SK-N-SH treated with all-trans-retinoic acid at 6 μM for 48 hours (cell line): ENCODE results near the gene YLPM1.

Experiments used
- BACH2 ChIP-seq: fragments of 250-450 bp; sonication (Bioruptor Pico); IDR thresholded peaks from 2 replicates; pipeline ENCODE4 v1.9.0; 2021; ENCODE audit warnings: mild to moderate bottlenecking, borderline replicate concordance
- CREB5 ChIP-seq: fragments of 250-450 bp; sonication (Bioruptor Pico); IDR thresholded peaks from 2 replicates; pipeline ENCODE4 v1.5.1; 2020; ENCODE audit warnings: low read depth, mild to moderate bottlenecking, moderate library complexity
- ESRRG ChIP-seq: fragments of 250-450 bp; sonication (Bioruptor Pico); IDR thresholded peaks from 2 replicates; pipeline ENCODE4 v1.6.1; 2021; ENCODE audit warnings: mild to moderate bottlenecking
- GLIS3 ChIP-seq: fragments of 250-450 bp; sonication (Bioruptor Pico); IDR thresholded peaks from 2 replicates; pipeline ENCODE4 v1.5.0; 2020; ENCODE audit warnings: mild to moderate bottlenecking, moderate library complexity
- PPARA ChIP-seq: fragments of 250-450 bp; sonication (Bioruptor Pico); IDR thresholded peaks from 2 replicates; pipeline ENCODE4 v1.5.0; 2020; ENCODE audit warnings: mild to moderate bottlenecking, borderline replicate concordance
- RARB ChIP-seq: fragments of 250-450 bp; sonication (Bioruptor Pico); IDR thresholded peaks from 2 replicates; pipeline ENCODE4 v1.8.0; 2021; ENCODE audit warnings: mild to moderate bottlenecking, moderate library complexity
- TCF4 ChIP-seq: fragments of 250-450 bp; sonication (Bioruptor Pico); IDR thresholded peaks from 2 replicates; pipeline ENCODE4 v1.8.0; 2021; ENCODE audit warnings: mild to moderate bottlenecking, moderate library complexity, borderline replicate concordance
- TOX ChIP-seq: fragments of 250-450 bp; sonication (Bioruptor Pico); IDR thresholded peaks from 2 replicates; pipeline ENCODE4 v1.8.0; 2021; ENCODE audit warnings: mild to moderate bottlenecking, moderate library complexity, borderline replicate concordance
- ZFP30 ChIP-seq: fragments of 450-650 bp; formaldehyde crosslinking; IDR thresholded peaks from 2 replicates; pipeline ENCODE4 v1.5.0; 2022; ENCODE audit warnings: mild to moderate bottlenecking, moderate library complexity
- TF ChIP-seq, protein P1 (sequence below): fragments of 250-450 bp; sonication (Bioruptor Pico); IDR thresholded peaks from 2 replicates; pipeline ENCODE4 v1.8.0; 2020; ENCODE audit warnings: mild to moderate bottlenecking, moderate library complexity, borderline replicate concordance

GRCh38 chr14:74754157-74754556 lies 9.0 kb upstream of the YLPM1 start:
- TF ChIP-seq CREB5 (CRISPR knock-in tag), result no peak
- TF ChIP-seq BACH2 (CRISPR knock-in tag), result no peak
- TF ChIP-seq, protein P1, sequence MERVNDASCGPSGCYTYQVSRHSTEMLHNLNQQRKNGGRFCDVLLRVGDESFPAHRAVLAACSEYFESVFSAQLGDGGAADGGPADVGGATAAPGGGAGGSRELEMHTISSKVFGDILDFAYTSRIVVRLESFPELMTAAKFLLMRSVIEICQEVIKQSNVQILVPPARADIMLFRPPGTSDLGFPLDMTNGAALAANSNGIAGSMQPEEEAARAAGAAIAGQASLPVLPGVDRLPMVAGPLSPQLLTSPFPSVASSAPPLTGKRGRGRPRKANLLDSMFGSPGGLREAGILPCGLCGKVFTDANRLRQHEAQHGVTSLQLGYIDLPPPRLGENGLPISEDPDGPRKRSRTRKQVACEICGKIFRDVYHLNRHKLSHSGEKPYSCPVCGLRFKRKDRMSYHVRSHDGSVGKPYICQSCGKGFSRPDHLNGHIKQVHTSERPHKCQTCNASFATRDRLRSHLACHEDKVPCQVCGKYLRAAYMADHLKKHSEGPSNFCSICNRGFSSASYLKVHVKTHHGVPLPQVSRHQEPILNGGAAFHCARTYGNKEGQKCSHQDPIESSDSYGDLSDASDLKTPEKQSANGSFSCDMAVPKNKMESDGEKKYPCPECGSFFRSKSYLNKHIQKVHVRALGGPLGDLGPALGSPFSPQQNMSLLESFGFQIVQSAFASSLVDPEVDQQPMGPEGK (CRISPR knock-in tag), result no peak
- TF ChIP-seq ZFP30, result no peak
- TF ChIP-seq TOX (CRISPR knock-in tag), result no peak
- no peak for TF ChIP-seq TCF4 (CRISPR knock-in tag)
- no peak for TF ChIP-seq PPARA (CRISPR knock-in tag)
- TF ChIP-seq ESRRG (CRISPR knock-in tag), result no peak
- no peak for TF ChIP-seq GLIS3
- TF ChIP-seq RARB (CRISPR knock-in tag), result no peak
